Urinary bladder (tissue), 4 donors: ENCODE results near the gene ATP8B4. TPM values are rescaled to one million over a fixed set of nuclear protein-coding genes. Genes with fewer than 3 reads are reported as not detected.

Experiments
- DNase-seq: peaks from one replicate; pipeline ENCODE4 v3.0.0-alpha.2; 2015; ENCODE audit errors: extremely low spot score
- H3K27ac ChIP-seq: one replicate; pipeline ENCODE4 v1.5.1; 2013; ENCODE audit warnings: low read depth, mild to moderate bottlenecking, moderate library complexity
- H3K36me3 ChIP-seq: one replicate; pipeline ENCODE4 v1.6.1; 2013; ENCODE audit warnings: mild to moderate bottlenecking, moderate library complexity; ENCODE audit not compliant: insufficient read depth
- H3K4me1 ChIP-seq: one replicate; pipeline ENCODE4 v1.6.1; 2013; ENCODE audit warnings: mild to moderate bottlenecking, moderate library complexity; ENCODE audit not compliant: insufficient read depth
- H3K4me3 ChIP-seq: one replicate; pipeline ENCODE4 v1.5.1; 2013; ENCODE audit warnings: low read depth, low read length
- WGBS: extraction: QIAGEN DNeasy Blood & Tissue Kit; methylation state at CpG from one replicate; pipeline ENCODE4 v1.1.7; 2013; 5-methylcytosine and 5-hydroxymethylcytosine counted together
- polyA plus RNA-seq: library from polyadenylated mRNA; stranded (reverse); fragments of 200-250 nt; gene quantifications from one replicate; pipeline ENCODE4 v1.2.3, GENCODE V29; 2013
- total RNA-seq: library from RNA; depleted of rRNA; stranded (reverse); fragments of >200 nt; gene quantifications from one replicate; pipeline ENCODE4 v1.2.3, GENCODE V29; 2014
- donor health status: healthy with polysubstance abuse.
- donor health status: healthy.

Gene ATP8B4
- total and polyA plus RNA-seq, 2 donors: 6.6 to 24.3 TPM

DNA sequence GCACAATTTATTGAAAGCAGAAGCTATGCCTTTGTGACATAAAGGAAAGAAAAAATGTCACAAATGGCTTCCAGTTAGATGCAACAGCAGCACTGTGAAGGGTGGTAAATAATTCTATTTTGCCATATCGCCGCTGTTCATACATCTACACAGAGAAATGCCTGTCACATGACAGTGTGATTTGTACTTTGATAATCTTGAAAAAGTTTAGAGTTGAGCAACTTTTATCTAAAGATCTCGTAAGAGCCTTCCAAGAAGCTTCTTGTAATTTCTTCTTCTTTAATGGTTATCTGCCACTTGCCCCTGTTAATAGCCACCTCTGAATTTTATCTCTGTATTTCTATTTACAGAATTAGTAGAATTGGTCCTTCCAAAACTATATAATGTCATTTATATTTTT, 192.3 kb downstream of the ATP8B4 start:
- Histone ChIP-seq H3K36me3 (peaks cover 1% of the 10 kb centered on the region), H3K27ac (no peak overlapping the region), H3K4me1 (no peaks in the 10 kb centered on the region), H3K4me3 (no peak overlapping the region)
- 64% methylated on average over 3 of the region's 3 CpGs for WGBS
- DNase-seq: no peak

GRCh38 chr15:49923671-49924070, 195.4 kb downstream of the ATP8B4 start:
- no peak overlapping the region for H3K27ac ChIP-seq
- 97% methylated on average over 2 of the region's 2 CpGs for WGBS
- H3K36me3 ChIP-seq: peaks cover 1% of the 10 kb centered on the region
- H3K4me1 ChIP-seq: no peaks in the 10 kb centered on the region
- no peak for DNase-seq
- no peak overlapping the region for H3K4me3 ChIP-seq

DNA sequence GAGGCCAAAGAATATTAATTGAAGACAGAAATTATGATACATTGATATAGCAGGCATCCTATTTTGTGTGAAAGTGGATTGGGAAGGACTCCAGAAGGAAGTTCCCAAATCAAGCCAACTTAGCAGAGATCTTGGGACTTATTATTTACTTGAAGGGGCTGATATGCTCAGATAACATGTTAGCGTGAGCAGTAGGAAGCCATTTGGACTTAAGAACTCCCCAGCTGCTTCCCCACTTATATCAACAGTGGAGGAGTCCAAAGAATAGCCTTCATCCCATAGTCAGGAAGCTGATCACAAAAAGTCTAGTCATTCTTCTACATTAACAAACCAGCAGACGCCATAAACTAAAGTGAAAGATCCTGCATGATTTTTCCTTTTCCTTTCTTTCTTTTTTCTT, 200.0 kb downstream of the ATP8B4 start:
- WGBS: 52% methylated on average over 2 of the region's 2 CpGs
- Histone ChIP-seq H3K4me1 (no peaks in the 10 kb centered on the region), H3K36me3 (no peaks in the 10 kb centered on the region), H3K27ac (peak overlapping the region; percentile 32), H3K4me3 (no peak overlapping the region)
- DNase-seq: no peak

DNA sequence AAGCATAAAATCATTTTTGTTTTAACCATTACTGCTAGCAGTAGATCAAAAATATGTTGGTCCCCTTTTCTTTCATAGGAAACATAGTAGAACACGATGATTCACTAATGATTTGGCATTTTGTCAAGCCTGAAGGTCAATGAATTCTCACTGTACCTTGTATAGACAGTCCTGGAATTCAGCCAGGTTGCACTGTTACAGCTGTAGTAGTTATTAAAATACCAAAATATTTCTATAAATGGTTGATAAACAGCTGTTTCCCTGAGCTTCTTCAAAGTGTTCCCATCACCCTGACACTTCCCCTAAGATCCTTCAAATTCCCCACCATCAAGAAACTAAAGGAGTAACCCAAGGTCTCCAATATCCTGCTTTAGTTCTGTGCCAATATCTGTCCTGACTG, 200.9 kb downstream of the ATP8B4 start:
- no peak overlapping the region for H3K27ac ChIP-seq
- H3K4me3 ChIP-seq: no peak overlapping the region
- no peak for DNase-seq
- no peaks in the 10 kb centered on the region for H3K4me1 ChIP-seq
- WGBS: 11% methylated on average over 1 of the region's 1 CpG
- no peaks in the 10 kb centered on the region for H3K36me3 ChIP-seq

DNA sequence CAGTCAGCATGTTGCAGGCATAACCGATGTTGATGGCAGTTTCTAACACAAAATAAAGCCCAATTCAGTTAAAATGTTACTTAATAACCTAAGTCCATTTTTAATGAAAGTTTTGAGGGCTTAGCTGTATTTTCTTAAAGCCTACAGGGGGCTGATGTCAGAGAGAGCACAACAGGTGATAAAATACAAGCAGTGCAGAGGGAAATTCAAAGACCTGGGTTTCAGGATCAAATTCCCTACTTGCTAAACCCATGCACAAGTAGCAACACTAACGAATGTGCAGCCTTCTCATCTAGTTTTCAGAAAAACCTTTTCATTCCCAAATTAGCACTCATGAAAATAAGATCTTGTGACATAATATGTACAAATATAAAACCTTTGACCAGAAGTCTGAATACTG, 202.0 kb downstream of the ATP8B4 start:
- Histone ChIP-seq H3K4me3 (no peak overlapping the region), H3K27ac (no peak overlapping the region), H3K36me3 (no peaks in the 10 kb centered on the region), H3K4me1 (no peaks in the 10 kb centered on the region)
- 58% methylated on average over 2 of the region's 2 CpGs for WGBS
- DNase-seq: no peak

DNA sequence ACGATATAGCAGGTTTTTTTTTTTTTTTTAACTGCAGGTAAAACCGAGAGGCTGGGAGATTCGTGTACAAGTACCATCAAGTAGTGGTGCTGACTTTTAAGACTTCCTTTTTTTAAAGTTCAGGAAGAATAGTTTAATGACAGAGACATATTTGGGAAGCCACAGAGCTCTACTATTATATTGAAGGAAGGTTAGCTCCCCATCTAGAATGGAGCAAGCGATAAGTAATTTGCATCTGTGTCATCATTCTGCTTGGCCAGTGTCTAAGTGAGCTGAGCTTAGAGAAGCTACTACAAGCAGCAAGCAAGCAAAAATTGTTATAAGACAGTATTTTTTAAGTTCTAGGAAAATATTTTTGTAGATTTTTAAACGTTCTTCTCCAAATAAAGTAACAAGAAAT, 203.2 kb downstream of the ATP8B4 start:
- no peak overlapping the region for H3K27ac ChIP-seq
- no peaks in the 10 kb centered on the region for H3K36me3 ChIP-seq
- 86% methylated on average over 5 of the region's 5 CpGs for WGBS
- no peaks in the 10 kb centered on the region for H3K4me1 ChIP-seq
- no peak overlapping the region for H3K4me3 ChIP-seq
- DNase-seq: no peak

DNA sequence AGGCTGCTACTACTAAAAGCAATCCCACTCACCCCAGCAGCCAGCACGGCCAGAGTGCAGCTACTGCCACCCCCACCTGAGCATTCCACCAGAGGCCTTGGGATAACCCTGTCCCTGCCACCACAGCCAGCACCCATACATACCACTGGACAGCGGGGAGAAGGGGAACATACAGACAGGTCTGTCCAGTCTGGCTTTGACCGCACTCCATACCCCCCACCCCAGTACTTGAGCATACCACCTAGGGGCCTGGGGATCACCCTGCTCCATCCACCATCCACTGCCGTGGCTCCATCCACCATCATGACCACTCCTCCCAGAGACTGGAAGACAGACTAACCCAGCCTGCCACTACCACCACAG, 210.1 kb downstream of the ATP8B4 start:
- no peak overlapping the region for H3K27ac ChIP-seq
- WGBS: 98% methylated on average over 4 of the region's 4 CpGs
- H3K36me3 ChIP-seq: no peaks in the 10 kb centered on the region
- no peaks in the 10 kb centered on the region for H3K4me1 ChIP-seq
- DNase-seq: no peak
- no peak overlapping the region for H3K4me3 ChIP-seq

GRCh38 chr15:49908236-49908932, 210.6 kb downstream of the ATP8B4 start:
- H3K27ac ChIP-seq: no peak overlapping the region
- no peaks in the 10 kb centered on the region for H3K4me1 ChIP-seq
- no peaks in the 10 kb centered on the region for H3K36me3 ChIP-seq
- no peak overlapping the region for H3K4me3 ChIP-seq
- no peak for DNase-seq
- 86% methylated on average over 2 of the region's 2 CpGs for WGBS

DNA sequence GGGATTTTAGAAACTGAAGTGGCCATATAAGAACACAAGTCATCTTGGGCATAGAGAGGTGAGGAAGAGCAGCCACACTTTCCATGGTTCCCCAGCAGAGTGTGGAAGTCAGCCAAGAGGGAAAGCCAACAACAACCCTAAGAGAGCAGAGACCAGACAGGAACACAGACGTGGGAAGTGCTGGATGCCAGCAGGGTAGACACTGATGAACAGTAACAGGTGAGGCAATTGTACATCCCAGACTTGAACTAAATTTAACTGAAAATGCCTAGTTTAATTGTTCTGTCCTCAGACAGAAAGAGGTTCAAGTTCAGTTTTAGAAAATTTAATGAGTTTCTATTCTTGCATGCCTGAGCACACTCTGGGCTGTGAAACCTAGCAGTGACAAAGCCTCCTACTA, 212.1 kb downstream of the ATP8B4 start:
- no peaks in the 10 kb centered on the region for H3K4me1 ChIP-seq
- no peak for DNase-seq
- WGBS: 50% methylated on average over 1 of the region's 1 CpG
- no peak overlapping the region for H3K4me3 ChIP-seq
- no peaks in the 10 kb centered on the region for H3K36me3 ChIP-seq
- no peak overlapping the region for H3K27ac ChIP-seq

- H3K27ac ChIP-seq: no peak overlapping the region
- H3K4me3 ChIP-seq: no peak overlapping the region
- no peak for DNase-seq
- no peaks in the 10 kb centered on the region for H3K4me1 ChIP-seq
- no peaks in the 10 kb centered on the region for H3K36me3 ChIP-seq
Observed at GRCh38 chr15:49905221-49905620, 213.8 kb downstream of the ATP8B4 start.

- no peaks in the 10 kb centered on the region for H3K36me3 ChIP-seq
Observed at GRCh38 chr15:49904296-49904695, 214.7 kb downstream of the ATP8B4 start.

DNA sequence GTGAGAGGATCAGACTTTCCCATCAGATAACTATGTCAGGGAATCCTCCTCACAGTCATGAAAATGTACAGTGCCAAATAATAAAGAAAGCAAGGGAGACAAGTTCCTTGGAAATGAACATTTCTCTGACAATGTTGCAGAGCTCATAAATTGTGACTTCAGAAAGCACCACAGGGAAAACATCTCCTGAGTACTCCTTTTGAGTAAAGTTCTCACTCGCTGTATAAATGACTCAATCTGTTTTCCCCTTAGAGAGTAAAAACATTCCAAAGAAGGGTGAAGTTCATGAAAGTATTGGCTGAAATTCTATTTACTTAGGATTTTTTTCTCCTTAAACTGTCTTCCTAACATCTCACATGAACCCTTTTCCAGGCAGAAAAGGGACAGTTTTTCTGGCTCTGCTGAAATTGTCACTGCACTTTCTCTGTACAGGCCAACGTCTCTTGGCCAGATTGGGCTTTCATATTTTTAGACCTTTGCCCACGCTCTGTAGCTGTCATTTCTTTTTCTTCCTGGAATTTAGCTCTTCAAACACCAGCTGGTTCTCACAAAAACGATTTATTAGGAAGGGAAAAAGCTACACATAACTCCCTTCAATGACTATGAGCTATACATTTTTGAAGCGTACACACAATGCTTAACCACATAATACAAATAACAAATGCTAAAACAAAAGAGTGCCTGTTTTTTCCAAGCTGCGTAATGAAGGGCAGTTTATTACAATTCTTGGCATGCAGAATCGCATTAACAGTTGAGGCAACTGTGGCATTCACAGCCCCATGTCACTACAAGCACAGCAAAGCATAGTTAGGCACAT, 216.1 kb downstream of the ATP8B4 start:
- no peaks in the 10 kb centered on the region for H3K4me1 ChIP-seq
- 19% methylated on average over 7 of the region's 7 CpGs for WGBS
- peak; percentile 82 for DNase-seq
- peak overlapping the region; percentile 38 for H3K27ac ChIP-seq
- H3K4me3 ChIP-seq: no peak overlapping the region
- H3K36me3 ChIP-seq: no peaks in the 10 kb centered on the region

More at GRCh38 chr15:49904296-49904695, 214.7 kb downstream of the ATP8B4 start:
- no peak overlapping the region for H3K4me3 ChIP-seq
- H3K27ac ChIP-seq: no peak overlapping the region
- H3K4me1 ChIP-seq: no peaks in the 10 kb centered on the region
- no peak for DNase-seq

GRCh38 chr15:49901996-49902684, 216.9 kb downstream of the ATP8B4 start:
- no peak for DNase-seq
- Histone ChIP-seq H3K4me1 (no peaks in the 10 kb centered on the region), H3K36me3 (no peaks in the 10 kb centered on the region), H3K27ac (no peak overlapping the region), H3K4me3 (no peak overlapping the region)
- 44% methylated on average over 2 of the region's 2 CpGs for WGBS

GRCh38 chr15:49901321-49901720, 217.7 kb downstream of the ATP8B4 start:
- H3K27ac ChIP-seq: no peak overlapping the region
- WGBS: 78% methylated on average over 1 of the region's 1 CpG
- no peak overlapping the region for H3K4me3 ChIP-seq
- H3K4me1 ChIP-seq: no peaks in the 10 kb centered on the region
- no peaks in the 10 kb centered on the region for H3K36me3 ChIP-seq
- no peak for DNase-seq
